Subcutaneous adipose tissue (tissue), 4 donors: ENCODE measurements around the gene SORCS3. TPM values are rescaled to one million over a fixed set of nuclear protein-coding genes. Genes with fewer than 3 reads are reported as not detected.

Experiments used
- total RNA-seq, 4 donors: library from RNA; depleted of rRNA; stranded (reverse); fragments of >200 nt; gene quantifications; one replicate each; pipeline ENCODE4 v1.1.0, GENCODE V29; 2016
- TF ChIP-seq, protein P1 (sequence below): fragments of 450-650 bp; IDR thresholded peaks from one replicate; pipeline ENCODE4 v1.5.1; 2016; ENCODE audit warnings: low read depth, mild to moderate bottlenecking, control low read depth, antibody characterized with exemption, moderate library complexity

SORCS3 gene
- total RNA-seq, 4 donors from 2014 or later: not detected

- TF ChIP-seq, protein P1, sequence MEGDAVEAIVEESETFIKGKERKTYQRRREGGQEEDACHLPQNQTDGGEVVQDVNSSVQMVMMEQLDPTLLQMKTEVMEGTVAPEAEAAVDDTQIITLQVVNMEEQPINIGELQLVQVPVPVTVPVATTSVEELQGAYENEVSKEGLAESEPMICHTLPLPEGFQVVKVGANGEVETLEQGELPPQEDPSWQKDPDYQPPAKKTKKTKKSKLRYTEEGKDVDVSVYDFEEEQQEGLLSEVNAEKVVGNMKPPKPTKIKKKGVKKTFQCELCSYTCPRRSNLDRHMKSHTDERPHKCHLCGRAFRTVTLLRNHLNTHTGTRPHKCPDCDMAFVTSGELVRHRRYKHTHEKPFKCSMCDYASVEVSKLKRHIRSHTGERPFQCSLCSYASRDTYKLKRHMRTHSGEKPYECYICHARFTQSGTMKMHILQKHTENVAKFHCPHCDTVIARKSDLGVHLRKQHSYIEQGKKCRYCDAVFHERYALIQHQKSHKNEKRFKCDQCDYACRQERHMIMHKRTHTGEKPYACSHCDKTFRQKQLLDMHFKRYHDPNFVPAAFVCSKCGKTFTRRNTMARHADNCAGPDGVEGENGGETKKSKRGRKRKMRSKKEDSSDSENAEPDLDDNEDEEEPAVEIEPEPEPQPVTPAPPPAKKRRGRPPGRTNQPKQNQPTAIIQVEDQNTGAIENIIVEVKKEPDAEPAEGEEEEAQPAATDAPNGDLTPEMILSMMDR: no peak
Observed at GRCh38 chr10:105109164-105109563, 468.1 kb downstream of the SORCS3 start.

DNA sequence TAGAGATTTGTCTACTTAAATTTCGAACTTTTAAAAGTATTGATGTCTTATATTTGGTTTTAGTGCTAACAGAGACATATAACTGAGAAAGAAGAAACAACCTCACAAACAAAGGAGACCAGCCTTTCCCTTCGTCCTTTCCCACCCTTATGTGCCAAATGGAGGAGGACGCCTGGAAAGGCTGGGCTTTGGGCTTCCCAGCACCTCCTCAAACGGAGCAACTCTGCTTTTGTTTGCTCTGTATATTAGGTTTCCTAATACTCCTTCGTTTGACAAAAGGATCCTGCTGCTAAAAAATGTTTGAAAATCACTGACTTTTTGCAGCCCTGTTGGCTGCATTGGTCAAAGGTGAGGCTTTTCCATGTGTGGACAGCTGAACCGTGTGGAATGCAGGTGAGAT, 471.8 kb downstream of the SORCS3 start:
- TF ChIP-seq, protein P1: no peak

GRCh38 chr10:105113666-105114065, 472.6 kb downstream of the SORCS3 start:
- TF ChIP-seq, protein P1: no peak

DNA sequence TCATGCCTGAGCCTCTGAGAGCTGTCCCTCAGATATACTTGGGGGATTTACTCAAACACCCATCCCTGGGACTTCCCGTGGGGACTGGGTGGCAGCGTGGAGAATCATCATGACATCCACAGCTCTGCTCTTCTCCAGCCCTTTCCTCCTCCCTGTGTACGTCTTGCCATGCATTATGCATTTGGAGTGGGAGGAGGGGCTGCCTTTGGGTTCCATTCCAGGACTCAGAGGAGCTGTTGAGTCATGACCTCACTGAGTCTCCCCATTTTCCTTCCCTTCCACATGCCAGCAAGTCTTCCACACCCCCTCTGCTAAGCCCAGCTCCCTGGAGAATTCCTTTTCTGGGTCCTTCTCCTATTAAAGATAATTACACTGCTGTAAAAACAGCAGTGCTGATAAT, 480.7 kb downstream of the SORCS3 start:
- TF ChIP-seq, protein P1: no peak

DNA sequence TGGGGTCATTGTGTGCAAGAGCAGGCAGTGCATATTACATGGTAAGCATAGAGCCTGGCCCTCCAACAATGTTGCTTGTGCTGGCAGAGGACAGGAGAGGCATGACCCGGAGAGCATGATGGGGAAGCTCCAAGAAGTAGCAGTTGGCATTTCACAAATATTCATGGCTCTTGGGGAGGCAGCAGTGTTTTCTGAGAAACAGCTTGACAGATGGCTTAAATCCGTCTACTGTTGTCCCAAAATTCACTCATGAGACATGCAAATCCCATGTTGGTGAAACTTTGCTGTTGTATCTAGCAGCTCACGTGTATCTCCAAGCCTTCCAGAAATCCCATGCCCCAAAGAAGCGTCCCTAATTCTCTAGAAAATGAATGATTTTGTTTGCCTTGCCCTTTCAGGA, 487.0 kb downstream of the SORCS3 start:
- TF ChIP-seq, protein P1: no peak

DNA sequence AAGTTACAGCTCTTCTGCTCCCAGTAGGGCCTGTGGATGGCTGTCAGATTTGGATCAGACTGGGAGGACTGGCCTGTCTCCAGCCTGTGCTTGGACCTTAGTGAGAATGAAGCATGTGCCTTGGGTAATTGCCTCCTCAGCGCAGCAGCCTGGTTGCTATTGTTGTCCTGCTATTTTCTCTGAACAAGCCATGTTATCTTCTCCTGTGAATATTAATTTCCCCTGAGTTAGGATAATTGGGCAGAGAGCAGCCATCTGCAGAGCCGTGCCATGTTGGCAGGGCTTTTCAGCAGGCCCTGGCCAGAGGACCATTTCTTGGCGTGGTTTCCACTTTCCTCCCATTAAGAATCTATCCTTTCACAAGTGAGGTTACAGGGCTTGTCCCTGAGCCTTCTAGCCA, 497.3 kb downstream of the SORCS3 start:
- TF ChIP-seq, protein P1: no peak

DNA sequence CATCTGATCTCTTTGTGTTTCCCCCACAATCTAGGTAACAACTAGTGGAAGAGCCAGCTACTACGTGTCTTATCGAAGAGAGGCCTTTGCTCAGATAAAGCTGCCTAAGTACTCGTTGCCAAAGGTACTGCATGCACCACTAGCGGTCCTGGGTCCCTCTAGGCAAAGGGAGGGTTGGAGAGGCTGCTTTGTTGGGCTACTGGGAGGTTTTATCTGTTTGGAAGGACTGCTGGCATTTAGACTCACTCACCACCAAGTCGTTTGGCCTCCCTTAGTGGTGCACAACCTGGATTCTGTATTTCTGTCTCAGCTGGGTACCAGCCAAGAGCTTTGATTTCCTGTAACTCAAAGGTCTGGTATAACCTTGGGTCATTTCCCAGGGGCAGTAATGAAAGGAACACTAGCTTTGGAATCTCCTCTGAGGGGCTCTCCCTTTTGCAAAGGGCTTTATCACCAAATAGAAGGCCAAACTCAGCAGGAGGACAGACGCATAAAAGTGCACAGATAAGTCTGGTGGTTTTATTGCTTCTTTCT, 498.3 kb downstream of the SORCS3 start:
- TF ChIP-seq, protein P1: no peak
